Measurements from ENCODE around the gene ANKRD13B.

GRCh38 chr17:29582772-29583171, 10.2 kb upstream of the ANKRD13B start:
- TF ChIP-seq, protein P1, sequence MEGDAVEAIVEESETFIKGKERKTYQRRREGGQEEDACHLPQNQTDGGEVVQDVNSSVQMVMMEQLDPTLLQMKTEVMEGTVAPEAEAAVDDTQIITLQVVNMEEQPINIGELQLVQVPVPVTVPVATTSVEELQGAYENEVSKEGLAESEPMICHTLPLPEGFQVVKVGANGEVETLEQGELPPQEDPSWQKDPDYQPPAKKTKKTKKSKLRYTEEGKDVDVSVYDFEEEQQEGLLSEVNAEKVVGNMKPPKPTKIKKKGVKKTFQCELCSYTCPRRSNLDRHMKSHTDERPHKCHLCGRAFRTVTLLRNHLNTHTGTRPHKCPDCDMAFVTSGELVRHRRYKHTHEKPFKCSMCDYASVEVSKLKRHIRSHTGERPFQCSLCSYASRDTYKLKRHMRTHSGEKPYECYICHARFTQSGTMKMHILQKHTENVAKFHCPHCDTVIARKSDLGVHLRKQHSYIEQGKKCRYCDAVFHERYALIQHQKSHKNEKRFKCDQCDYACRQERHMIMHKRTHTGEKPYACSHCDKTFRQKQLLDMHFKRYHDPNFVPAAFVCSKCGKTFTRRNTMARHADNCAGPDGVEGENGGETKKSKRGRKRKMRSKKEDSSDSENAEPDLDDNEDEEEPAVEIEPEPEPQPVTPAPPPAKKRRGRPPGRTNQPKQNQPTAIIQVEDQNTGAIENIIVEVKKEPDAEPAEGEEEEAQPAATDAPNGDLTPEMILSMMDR (IDR thresholded peaks at IDR 0.05) = no peak
- no peak for TF ChIP-seq EZH2phosphoT487 (IDR thresholded peaks at IDR 0.05)
